HepG2 (cell line): Measurements from ENCODE around the gene CDNF.

Source experiments
- ATF2 ChIP-seq: sonication (generic); formaldehyde crosslinking; IDR thresholded peaks from 2 replicates; pipeline ENCODE4 v1.4.0; 2020; ENCODE audit warnings: missing genetic modification reagents
- BCL6 ChIP-seq: IDR thresholded peaks from 2 replicates; pipeline ENCODE4 v1.6.1; 2016; ENCODE audit warnings: missing genetic modification reagents, missing compliant biosample characterization
- CREM ChIP-seq, 2 experiments: sonication (generic) in 1 of 2; formaldehyde crosslinking in 1 of 2; IDR thresholded peaks; 2 replicates each; pipeline versions ENCODE4 v1.4.0 to v1.6.1; 2016 to 2020; ENCODE audit warnings: antibody characterized with exemption in 1 of 2, mild to moderate bottlenecking in 1 of 2, missing genetic modification reagents in 1 of 2
- CTCF ChIP-seq: sonication (generic); formaldehyde crosslinking; IDR thresholded peaks from 2 replicates; pipeline ENCODE4 v1.5.0; 2020; ENCODE audit warnings: mild to moderate bottlenecking, missing genetic modification reagents, moderate library complexity
- E2F1 ChIP-seq: sonication (generic); formaldehyde crosslinking; IDR thresholded peaks from 2 replicates; pipeline ENCODE4 v1.5.0; 2020; ENCODE audit warnings: missing genetic modification reagents
- EZH2 ChIP-seq: conservative IDR thresholded peaks from 2 replicates; pipeline ENCODE4 v1.6.1; 2012; ENCODE audit warnings: mild to moderate bottlenecking, low read depth, low read length, moderate library complexity
- IKZF1 ChIP-seq: fragments of 450-650 bp; IDR thresholded peaks from 2 replicates; pipeline ENCODE4 v1.7.1; 2016
- NFYC ChIP-seq: IDR thresholded peaks from 2 replicates; pipeline ENCODE4 v1.6.1; 2016; ENCODE audit warnings: missing genetic modification reagents, missing compliant biosample characterization
- SMC3 ChIP-seq: IDR thresholded peaks from 2 replicates; pipeline ENCODE4 v1.6.1; 2011; ENCODE audit warnings: low read length, improper control_type of control experiment
- SNAI1 ChIP-seq: sonication (generic); formaldehyde crosslinking; IDR thresholded peaks from 2 replicates; pipeline ENCODE4 v1.5.0; 2020; ENCODE audit warnings: mild to moderate bottlenecking, missing genetic modification reagents, borderline replicate concordance
- STAG1 ChIP-seq: sonication (generic); formaldehyde crosslinking; IDR thresholded peaks from 2 replicates; pipeline ENCODE4 v1.4.0; 2020; ENCODE audit warnings: missing genetic modification reagents
- ZNF557 ChIP-seq: sonication (generic); formaldehyde crosslinking; IDR thresholded peaks from 2 replicates; pipeline ENCODE4 v1.4.0; 2020; ENCODE audit warnings: missing genetic modification reagents
- TF ChIP-seq, protein P1 (sequence below): sonication (generic); formaldehyde crosslinking; IDR thresholded peaks from 2 replicates; pipeline ENCODE4 v1.4.0; 2020; ENCODE audit warnings: missing genetic modification reagents

GRCh38 chr10:14803827-14804226, 34.0 kb downstream of the CDNF start:
- TF ChIP-seq SNAI1 = no peak
- no peak for TF ChIP-seq E2F1 (CRISPR knock-in tag)
- TF ChIP-seq, protein P1, sequence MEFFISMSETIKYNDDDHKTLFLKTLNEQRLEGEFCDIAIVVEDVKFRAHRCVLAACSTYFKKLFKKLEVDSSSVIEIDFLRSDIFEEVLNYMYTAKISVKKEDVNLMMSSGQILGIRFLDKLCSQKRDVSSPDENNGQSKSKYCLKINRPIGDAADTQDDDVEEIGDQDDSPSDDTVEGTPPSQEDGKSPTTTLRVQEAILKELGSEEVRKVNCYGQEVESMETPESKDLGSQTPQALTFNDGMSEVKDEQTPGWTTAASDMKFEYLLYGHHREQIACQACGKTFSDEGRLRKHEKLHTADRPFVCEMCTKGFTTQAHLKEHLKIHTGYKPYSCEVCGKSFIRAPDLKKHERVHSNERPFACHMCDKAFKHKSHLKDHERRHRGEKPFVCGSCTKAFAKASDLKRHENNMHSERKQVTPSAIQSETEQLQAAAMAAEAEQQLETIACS (CRISPR knock-in tag) = no peak
- no peak for TF ChIP-seq EZH2
- TF ChIP-seq STAG1 (CRISPR knock-in tag) = no peak
- TF ChIP-seq BCL6 = no peak
- no peak for TF ChIP-seq SMC3
- TF ChIP-seq CREM (IDR thresholded peaks at IDR 0.05) = no peak
- no peak for TF ChIP-seq CREM (CRISPR knock-in tag; IDR thresholded peaks at IDR 0.05)
- TF ChIP-seq ATF2 = no peak
- TF ChIP-seq NFYC = no peak
- TF ChIP-seq IKZF1 = no peak
- no peak for TF ChIP-seq ZNF557 (CRISPR knock-in tag)
- TF ChIP-seq CTCF (CRISPR knock-in tag) = no peak
